ENCODE data around the gene NCKAP5. TPM values are rescaled to one million over a fixed set of nuclear protein-coding genes. Genes with fewer than 3 reads are reported as not detected.

NCKAP5 gene
- total and polyA plus RNA-seq, 9 of the 15 experiments (the other 6 are each of a cell fraction or from before 2014, with no cell fraction given) = not detected

DNA sequence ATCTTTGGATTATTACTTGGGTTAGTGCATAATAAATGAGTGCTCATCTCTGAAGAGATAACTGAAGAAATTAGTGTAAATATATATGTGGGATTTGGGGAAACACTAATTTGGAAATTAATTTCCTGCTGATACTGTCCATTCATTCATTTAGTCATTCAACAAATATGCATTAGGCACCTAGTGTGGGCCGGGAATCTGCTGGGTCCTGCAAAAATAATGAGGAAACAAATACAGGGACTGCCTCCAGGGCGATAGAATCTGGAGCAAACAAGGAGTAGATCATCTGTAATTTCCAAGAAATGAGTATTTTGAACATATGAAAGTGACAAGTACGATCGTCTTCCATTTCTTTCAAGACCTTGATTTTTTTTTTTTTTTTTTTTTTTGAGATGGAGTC, 694.5 kb downstream of the NCKAP5 start:
- CTCF ChIA-PET (ENCODE audit: low intra/inter-chr PET ratio) = no interaction called here
- H3K4me2 ChIP-seq (ENCODE audit: insufficient read depth, low read length) = no peak overlapping the region
- in situ Hi-C loops (cut with MboI) = no loop called here
- no peak overlapping the region for H3K4me3 ChIP-seq
- ATAC-seq (no peak), FAIRE-seq (no peak), DNase-seq (ENCODE audit: extremely low read depth in 1 of 4, low spot score in 3 of 4) (no peak)
- H3K27me3 ChIP-seq (ENCODE audit: control insufficient read depth in 2 of 2, insufficient read depth in 2 of 2, low read length in 2 of 2) = no peaks in the 10 kb centered on the region
- H3K9me3 ChIP-seq (replicated peaks; ENCODE audit: control insufficient read depth, insufficient read depth, low read depth, low read length) = no peaks in the 10 kb centered on the region
- no peak for TF ChIP-seq NCOR1 (IDR thresholded peaks at IDR 0.05)
- TF ChIP-seq PHF8 (IDR thresholded peaks at IDR 0.05; ENCODE audit: borderline replicate concordance, low read length) = no peak
- TF ChIP-seq, protein P1, sequence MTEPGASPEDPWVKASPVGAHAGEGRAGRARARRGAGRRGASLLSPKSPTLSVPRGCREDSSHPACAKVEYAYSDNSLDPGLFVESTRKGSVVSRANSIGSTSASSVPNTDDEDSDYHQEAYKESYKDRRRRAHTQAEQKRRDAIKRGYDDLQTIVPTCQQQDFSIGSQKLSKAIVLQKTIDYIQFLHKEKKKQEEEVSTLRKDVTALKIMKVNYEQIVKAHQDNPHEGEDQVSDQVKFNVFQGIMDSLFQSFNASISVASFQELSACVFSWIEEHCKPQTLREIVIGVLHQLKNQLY (CRISPR knock-in tag; conservative IDR thresholded peaks at IDR 0.05) = no peak
- TF ChIP-seq MEF2A (IDR thresholded peaks at IDR 0.05; ENCODE audit: control insufficient read depth, low read depth, low read length) = no peak
- TF ChIP-seq, protein P2, sequence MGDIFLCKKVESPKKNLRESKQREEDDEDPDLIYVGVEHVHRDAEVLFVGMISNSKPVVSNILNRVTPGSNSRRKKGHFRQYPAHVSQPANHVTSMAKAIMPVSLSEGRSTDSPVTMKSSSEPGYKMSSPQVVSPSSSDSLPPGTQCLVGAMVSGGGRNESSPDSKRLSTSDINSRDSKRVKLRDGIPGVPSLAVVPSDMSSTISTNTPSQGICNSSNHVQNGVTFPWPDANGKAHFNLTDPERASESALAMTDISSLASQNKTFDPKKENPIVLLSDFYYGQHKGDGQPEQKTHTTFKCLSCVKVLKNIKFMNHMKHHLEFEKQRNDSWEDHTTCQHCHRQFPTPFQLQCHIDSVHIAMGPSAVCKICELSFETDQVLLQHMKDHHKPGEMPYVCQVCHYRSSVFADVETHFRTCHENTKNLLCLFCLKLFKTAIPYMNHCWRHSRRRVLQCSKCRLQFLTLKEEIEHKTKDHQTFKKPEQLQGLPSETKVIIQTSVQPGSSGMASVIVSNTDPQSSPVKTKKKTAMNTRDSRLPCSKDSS (IDR thresholded peaks at IDR 0.05; ENCODE audit: low read depth, partially characterized antibody) = no peak
- no TSS peak for BruUV-seq (replicated peaks)
- intact Hi-C loops (cut with micrococcal nuclease) = no loop called here
- WGBS (ENCODE audit: insufficient coverage, low coverage, missing lambda C conversion rate) = 0% methylated on average over 4 of the region's 4 CpGs
- no peaks in the 10 kb centered on the region for H3K36me3 ChIP-seq (ENCODE audit: control insufficient read depth, insufficient read depth, low read length)
- no peaks in the 10 kb centered on the region for H3K4me1 ChIP-seq (replicated peaks in 1 of 2; ENCODE audit: control insufficient read depth in 2 of 2, insufficient read depth in 2 of 2, low read length in 2 of 2)
- no peaks in the 10 kb centered on the region for H3K79me2 ChIP-seq (ENCODE audit: control insufficient read depth, insufficient read depth, low read length)
- POLR2A ChIA-PET = no interaction called here
- H3K9me1 ChIP-seq (ENCODE audit: control insufficient read depth, insufficient read depth, low read length) = no peaks in the 10 kb centered on the region
- H4K20me1 ChIP-seq (replicated peaks; ENCODE audit: control insufficient read depth, insufficient read depth, low read length) = no peaks in the 10 kb centered on the region
- no peak overlapping the region for H3K9ac ChIP-seq (ENCODE audit: insufficient read depth in 1 of 2, low read depth in 2 of 2, low read length in 2 of 2)
- no peak overlapping the region for H3K27ac ChIP-seq (ENCODE audit: extremely low read depth, low read depth, low read length)
- H2AFZ ChIP-seq (ENCODE audit: low read depth, low read length) = no peak overlapping the region

All from K562 (cell line).